ENCODE results near the gene KIN.

- TF ChIP-seq CTCF (IDR thresholded peaks at IDR 0.05) (peak; percentile 47), POLR2AphosphoS5 (IDR thresholded peaks at IDR 0.05; ENCODE audit: low read depth, low read length) (no peak), TCF7L2 (IDR thresholded peaks at IDR 0.05; ENCODE audit: low read depth, low read length) (no peak)
These were observed 31.3 kb upstream of the KIN start for GRCh38 chr10:7819121-7819460.

Measured in Panc1 (cell line).